Rectal smooth muscle tissue (tissue), 1 donor: ENCODE measurements around the gene WWOX.
"Not testable (repeated sequence)": the region's sequence is repeated elsewhere in the genome, so short reads cannot be mapped to it uniquely, and the experiment has no call there.

Source experiments
- H3K27ac ChIP-seq: one replicate; pipeline ENCODE4 v1.7.0; 2013; ENCODE audit warnings: low read depth, low read length, inconsistent platforms
- H3K27me3 ChIP-seq: one replicate; pipeline ENCODE4 v1.7.0; 2013; ENCODE audit warnings: low read length; ENCODE audit not compliant: control insufficient read depth, insufficient read depth
- H3K36me3 ChIP-seq: one replicate; pipeline ENCODE4 v1.7.0; 2013; ENCODE audit warnings: low read length; ENCODE audit not compliant: control insufficient read depth, insufficient read depth
- H3K4me1 ChIP-seq: one replicate; pipeline ENCODE4 v1.7.0; 2013; ENCODE audit warnings: low read length; ENCODE audit not compliant: control insufficient read depth, insufficient read depth
- H3K4me3 ChIP-seq: one replicate; pipeline ENCODE4 v1.7.0; 2013; ENCODE audit warnings: low read length
- H3K9ac ChIP-seq: one replicate; pipeline ENCODE4 v1.7.0; 2013; ENCODE audit warnings: low read length

WWOX gene

GRCh38 chr16:78510496-78510895 lies 411.0 kb downstream of the WWOX start:
- H3K27ac ChIP-seq, result no peak overlapping the region
- no peaks in the 10 kb centered on the region for H3K4me1 ChIP-seq
- no peaks in the 10 kb centered on the region for H3K36me3 ChIP-seq
- no peaks in the 10 kb centered on the region for H3K27me3 ChIP-seq
- H3K9ac ChIP-seq, result no peak overlapping the region
- no peak overlapping the region for H3K4me3 ChIP-seq

GRCh38 chr16:78513838-78514237 lies 414.4 kb downstream of the WWOX start:
- Histone ChIP-seq H3K36me3 (no peaks in the 10 kb centered on the region), H3K4me1 (no peaks in the 10 kb centered on the region), H3K9ac (no peak overlapping the region), H3K4me3 (no peak overlapping the region), H3K27me3 (no peaks in the 10 kb centered on the region), H3K27ac (no peak overlapping the region)

DNA sequence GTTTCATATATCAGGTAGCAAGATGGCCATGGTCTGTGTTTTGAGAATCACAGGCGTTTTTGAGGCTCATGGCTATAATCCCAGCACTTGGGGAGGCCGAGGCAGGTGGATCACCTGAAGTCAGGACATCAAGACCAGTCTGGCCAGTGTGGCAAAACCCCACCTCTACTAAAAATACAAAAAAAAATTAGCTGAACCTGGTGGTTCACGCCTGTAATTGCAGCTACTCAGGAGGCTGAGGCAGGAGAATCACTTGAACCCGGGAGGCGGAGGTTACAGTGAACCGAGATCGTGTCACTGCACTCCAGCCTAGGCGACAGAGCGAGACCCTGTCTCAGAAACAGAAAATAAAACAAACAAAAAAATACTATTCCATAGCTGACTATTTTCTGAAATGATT lies 415.4 kb downstream of the WWOX start:
- not testable (repeated sequence) for H3K27ac ChIP-seq, H3K4me3 ChIP-seq, H3K4me1 ChIP-seq, H3K9ac ChIP-seq, H3K27me3 ChIP-seq, H3K36me3 ChIP-seq

GRCh38 chr16:78515421-78515820 lies 416.0 kb downstream of the WWOX start:
- Histone ChIP-seq H3K4me3 (no peak overlapping the region), H3K27me3 (no peaks in the 10 kb centered on the region), H3K9ac (no peak overlapping the region), H3K4me1 (no peaks in the 10 kb centered on the region), H3K36me3 (no peaks in the 10 kb centered on the region), H3K27ac (no peak overlapping the region)

DNA sequence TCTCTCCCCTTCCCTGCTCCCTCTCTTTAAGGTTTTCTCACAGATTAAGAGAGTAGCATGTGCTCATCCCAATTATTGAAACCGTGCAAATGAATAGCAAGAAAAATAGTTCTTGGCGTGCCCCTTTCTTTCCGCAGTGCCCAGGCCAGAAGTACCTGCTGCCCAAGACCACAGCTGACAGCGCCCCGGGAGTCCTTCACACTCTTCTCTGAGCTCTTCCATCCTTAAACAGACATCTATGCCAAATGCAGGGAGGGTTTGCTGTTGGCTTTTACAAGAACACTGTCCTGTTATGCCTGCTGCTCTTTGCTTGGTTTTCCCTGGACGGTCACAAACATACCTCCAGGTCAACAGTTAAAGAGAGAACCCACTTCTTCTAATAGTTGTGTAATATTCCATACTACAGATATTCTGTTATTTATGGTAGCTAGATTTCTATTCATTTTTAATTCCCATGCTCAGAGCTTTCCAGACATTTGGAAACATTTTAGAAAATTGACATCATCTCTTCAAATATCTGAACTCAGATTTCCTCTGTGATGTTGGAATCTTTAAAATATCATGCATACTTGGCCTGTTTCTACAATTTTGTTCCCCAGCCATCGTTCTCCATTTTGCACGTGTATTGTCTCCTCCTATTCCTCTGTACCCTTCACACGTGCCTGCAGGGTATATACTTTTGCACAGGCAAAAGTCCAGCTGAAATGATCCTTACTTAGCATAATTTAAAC lies 416.7 kb downstream of the WWOX start:
- Histone ChIP-seq H3K4me3 (no peak overlapping the region), H3K27ac (no peak overlapping the region), H3K27me3 (no peaks in the 10 kb centered on the region), H3K9ac (no peak overlapping the region), H3K4me1 (no peaks in the 10 kb centered on the region), H3K36me3 (no peaks in the 10 kb centered on the region)

DNA sequence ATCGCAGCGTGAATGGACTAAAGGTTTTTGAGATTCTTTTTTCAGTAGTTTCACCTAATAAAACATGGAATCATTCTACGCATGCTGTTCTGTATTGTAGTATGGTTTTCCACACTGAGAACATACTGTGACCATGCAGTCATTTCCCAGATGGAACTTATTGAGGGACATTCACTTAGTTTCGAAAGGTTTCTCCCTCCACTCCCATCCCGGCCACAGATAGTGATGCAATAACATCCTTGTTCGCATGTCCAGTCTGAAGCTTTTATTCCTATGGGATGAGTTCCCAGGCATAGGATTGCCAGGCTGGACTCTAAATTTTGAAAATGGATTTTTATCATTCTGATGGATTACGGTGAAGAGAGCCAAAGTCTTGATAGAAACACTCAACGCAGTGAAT lies 420.4 kb downstream of the WWOX start:
- no peak overlapping the region for H3K4me3 ChIP-seq
- no peak overlapping the region for H3K27ac ChIP-seq
- H3K9ac ChIP-seq, result no peak overlapping the region
- H3K4me1 ChIP-seq, result no peaks in the 10 kb centered on the region
- H3K27me3 ChIP-seq, result no peaks in the 10 kb centered on the region
- no peaks in the 10 kb centered on the region for H3K36me3 ChIP-seq

DNA sequence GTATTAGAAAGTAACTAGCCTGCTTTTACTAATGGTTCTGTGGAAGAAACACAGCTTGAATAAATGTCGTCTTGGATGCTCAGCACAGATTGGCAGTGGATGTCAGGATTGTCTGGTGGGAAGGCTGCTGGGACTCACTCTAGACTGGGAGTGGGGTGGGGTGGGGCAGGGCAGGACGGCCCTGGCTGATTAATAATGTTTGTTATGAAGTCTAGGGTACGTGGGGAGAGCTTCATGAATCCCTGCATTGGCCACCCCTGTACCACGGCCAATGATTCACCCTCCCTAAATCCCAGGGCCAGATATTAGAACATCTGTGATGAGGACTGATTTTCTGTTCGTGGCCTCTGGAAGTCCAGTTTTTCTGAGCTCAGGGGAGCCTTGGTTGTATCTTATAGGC lies 421.0 kb downstream of the WWOX start:
- no peaks in the 10 kb centered on the region for H3K4me1 ChIP-seq
- no peak overlapping the region for H3K9ac ChIP-seq
- H3K36me3 ChIP-seq, result no peaks in the 10 kb centered on the region
- H3K27me3 ChIP-seq, result no peaks in the 10 kb centered on the region
- no peak overlapping the region for H3K4me3 ChIP-seq
- no peak overlapping the region for H3K27ac ChIP-seq

DNA sequence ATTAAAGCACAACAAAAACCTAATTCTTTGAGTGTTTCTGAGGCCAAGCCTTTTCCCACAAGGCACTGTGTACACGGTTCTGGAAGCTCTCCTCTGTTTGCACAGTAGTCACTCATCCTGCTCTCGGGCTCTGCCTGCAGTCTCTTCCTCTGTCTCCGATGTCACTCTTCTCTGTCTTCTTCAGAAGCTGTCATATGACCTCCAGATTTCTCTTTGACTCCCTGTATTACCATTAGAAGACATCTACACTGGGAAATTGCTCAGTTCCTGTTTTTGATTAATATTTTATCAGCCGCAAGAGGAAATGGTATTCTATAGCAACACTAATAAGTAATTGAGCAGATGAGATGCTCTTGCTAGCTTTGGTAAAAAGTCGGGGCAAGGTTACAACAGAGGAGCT lies 422.9 kb downstream of the WWOX start:
- no peaks in the 10 kb centered on the region for H3K4me1 ChIP-seq

DNA sequence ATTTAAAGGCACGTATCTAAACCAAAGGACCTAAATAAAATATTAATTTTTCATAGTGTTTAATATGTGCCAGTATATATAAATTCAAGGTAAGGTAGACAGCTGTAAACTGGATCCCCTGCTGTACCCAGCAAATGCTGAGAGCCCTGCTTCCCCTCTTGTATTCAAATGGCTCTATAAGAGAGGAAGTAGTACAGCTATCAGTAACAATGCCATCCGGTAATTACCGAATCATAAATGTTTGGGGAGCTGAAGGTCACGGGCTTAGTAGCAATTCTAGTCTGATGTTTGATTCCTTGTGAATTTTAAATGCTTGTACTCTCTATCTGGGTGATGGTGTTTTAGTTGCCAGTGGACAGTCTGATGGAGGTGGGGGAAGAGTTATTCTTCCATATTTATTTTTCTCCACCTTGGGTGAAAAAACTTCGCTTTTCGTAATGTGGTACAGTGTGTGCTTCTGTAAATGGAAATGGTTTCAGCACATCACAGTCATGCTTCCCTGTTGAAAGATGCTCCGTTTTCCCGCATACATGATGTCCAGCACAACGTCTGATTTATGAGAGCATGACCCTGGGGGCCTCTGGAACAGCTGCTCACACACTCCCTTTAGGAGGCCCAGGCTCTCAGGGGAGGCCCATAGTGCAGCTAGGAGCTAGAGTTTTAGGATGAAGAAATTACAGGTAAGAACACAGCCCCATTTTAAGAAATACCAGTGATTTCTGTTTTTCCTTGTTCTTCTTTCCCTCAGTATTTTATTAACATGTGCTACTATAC lies 423.9 kb downstream of the WWOX start:
- Histone ChIP-seq H3K36me3 (no peaks in the 10 kb centered on the region), H3K9ac (no peak overlapping the region), H3K4me1 (no peaks in the 10 kb centered on the region), H3K27ac (no peak overlapping the region), H3K4me3 (no peak overlapping the region), H3K27me3 (no peaks in the 10 kb centered on the region)

More for the DNA sequence above, 422.9 kb downstream of the WWOX start:
- H3K9ac ChIP-seq, result no peak overlapping the region
- H3K4me3 ChIP-seq, result no peak overlapping the region
- H3K27ac ChIP-seq, result no peak overlapping the region
- H3K36me3 ChIP-seq, result no peaks in the 10 kb centered on the region
- no peaks in the 10 kb centered on the region for H3K27me3 ChIP-seq

DNA sequence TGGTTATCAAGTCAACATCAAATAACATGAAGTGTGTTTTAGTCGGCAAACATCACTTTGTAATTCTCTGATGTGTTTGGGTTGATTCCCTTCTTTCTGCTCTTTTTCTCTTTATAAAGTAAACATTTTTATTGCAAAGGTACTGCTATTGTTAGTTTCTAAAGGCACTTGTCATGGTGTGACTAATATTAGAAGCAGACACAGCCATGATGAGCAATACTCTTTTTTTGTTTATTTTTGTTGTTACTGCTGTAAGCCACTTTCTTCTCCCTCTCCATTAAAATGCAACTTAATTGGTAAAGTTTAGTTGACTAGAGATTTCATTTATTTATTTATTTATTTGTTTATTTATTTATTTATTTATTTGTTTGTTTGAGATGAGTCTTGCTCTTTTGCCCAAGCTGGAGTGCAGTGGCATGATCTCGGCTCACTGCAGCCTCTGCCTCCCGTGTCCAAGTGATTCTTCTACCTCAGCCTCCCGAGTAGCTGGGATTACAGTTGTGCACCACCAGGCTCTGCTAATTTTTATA lies 424.7 kb downstream of the WWOX start:
- no peak overlapping the region for H3K27ac ChIP-seq
- H3K9ac ChIP-seq, result no peak overlapping the region
- H3K27me3 ChIP-seq, result no peaks in the 10 kb centered on the region
- no peaks in the 10 kb centered on the region for H3K4me1 ChIP-seq
- H3K36me3 ChIP-seq, result no peaks in the 10 kb centered on the region
- H3K4me3 ChIP-seq, result no peak overlapping the region

- Histone ChIP-seq H3K4me1 (no peaks in the 10 kb centered on the region), H3K27me3 (no peaks in the 10 kb centered on the region), H3K4me3 (no peak overlapping the region), H3K9ac (no peak overlapping the region), H3K27ac (no peak overlapping the region), H3K36me3 (no peaks in the 10 kb centered on the region)
Observed at GRCh38 chr16:78528265-78528664, 428.8 kb downstream of the WWOX start.

DNA sequence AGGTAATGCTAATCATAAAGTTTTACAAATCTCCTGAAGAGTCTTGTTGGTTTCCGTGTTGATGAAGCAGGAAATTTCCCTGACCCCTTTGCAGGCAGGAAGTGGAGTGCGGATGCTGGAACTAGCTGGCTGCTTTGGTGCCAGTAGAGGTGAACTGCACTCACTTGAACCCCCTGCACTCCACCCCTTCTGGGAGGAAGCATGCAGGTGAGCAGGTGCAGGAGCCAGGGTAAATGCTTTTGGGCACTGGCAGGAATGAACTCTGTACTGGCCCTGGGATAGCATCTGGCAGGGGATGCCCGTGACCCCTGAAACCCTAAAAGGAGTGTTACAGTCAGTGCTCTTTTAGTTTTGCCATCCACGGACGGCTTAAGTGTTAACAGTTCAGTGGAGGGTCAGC lies 430.4 kb downstream of the WWOX start:
- no peak overlapping the region for H3K4me3 ChIP-seq

DNA sequence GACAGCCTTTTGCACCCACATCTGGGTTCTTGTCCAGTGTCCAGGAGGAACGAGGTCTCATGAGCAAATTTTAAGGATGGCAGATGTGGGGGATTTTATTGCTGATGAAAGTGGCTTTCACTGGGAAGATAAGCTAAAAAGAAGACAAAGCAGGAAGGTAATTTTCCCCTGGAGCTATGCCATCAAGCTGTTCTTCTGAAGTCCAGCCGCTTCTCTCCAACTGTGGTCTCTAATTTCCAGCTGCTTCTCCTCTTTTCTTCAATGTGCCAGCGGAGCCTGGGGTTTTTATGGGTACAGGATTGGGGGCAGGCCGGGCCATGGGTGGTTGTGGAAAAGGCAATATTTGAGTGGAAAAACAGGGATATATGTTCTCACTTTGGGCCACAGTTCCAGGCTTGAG lies 430.8 kb downstream of the WWOX start:
- no peaks in the 10 kb centered on the region for H3K27me3 ChIP-seq
- no peak overlapping the region for H3K9ac ChIP-seq
- no peaks in the 10 kb centered on the region for H3K4me1 ChIP-seq
- H3K36me3 ChIP-seq, result no peaks in the 10 kb centered on the region
- no peak overlapping the region for H3K4me3 ChIP-seq
- no peak overlapping the region for H3K27ac ChIP-seq

More for the DNA sequence above, 430.4 kb downstream of the WWOX start:
- Histone ChIP-seq H3K27ac (no peak overlapping the region), H3K9ac (no peak overlapping the region), H3K27me3 (no peaks in the 10 kb centered on the region), H3K36me3 (no peaks in the 10 kb centered on the region), H3K4me1 (no peaks in the 10 kb centered on the region)
